ENCODE results near the gene IBTK.

The IBTK gene

GRCh38 chr6:82227770-82228169, 19.8 kb downstream of the IBTK start:
- Histone ChIP-seq H3K4me2 (ENCODE audit: low read depth, low read length, poor library complexity, severe bottlenecking) (peak overlapping the region; percentile 46), H3K4me1 (ENCODE audit: insufficient read depth, low read length, poor library complexity, severe bottlenecking) (peaks cover 9% of the 10 kb centered on the region), H3K27me3 (ENCODE audit: insufficient read depth, low read length, poor library complexity, severe bottlenecking) (no peaks in the 10 kb centered on the region), H3K9ac (ENCODE audit: low read depth, low read length, poor library complexity, severe bottlenecking) (no peak overlapping the region), H4K20me1 (ENCODE audit: insufficient read depth, low read length, poor library complexity, severe bottlenecking) (no peaks in the 10 kb centered on the region), H3F3A (ENCODE audit: low read depth) (no peaks in the 10 kb centered on the region), H2AFZ (ENCODE audit: low read length) (no peak overlapping the region), H3K9me3 (ENCODE audit: insufficient read depth, low read depth, low read length) (no peaks in the 10 kb centered on the region), H3K4me3 (ENCODE audit: low read length, poor library complexity, severe bottlenecking) (peak overlapping the region; percentile 17), H3K36me3 (ENCODE audit: insufficient read depth, low read length) (peaks cover 55% of the 10 kb centered on the region), H3K79me2 (ENCODE audit: insufficient read depth, low read length) (0 out of 2 replicates have a peak, but pooled peaks cover 5% of the 10 kb centered on the region), H3K9me2 (replicated peaks; ENCODE audit: low read depth, low read length) (no peaks in the 10 kb centered on the region)
- no peak for TF ChIP-seq CTCF (conservative IDR thresholded peaks at IDR 0.05; ENCODE audit: low read length)
- no peak for TF ChIP-seq EZH2phosphoT487 (IDR thresholded peaks at IDR 0.05; ENCODE audit: borderline replicate concordance)

GRCh38 chr6:82220167-82220566, 27.4 kb downstream of the IBTK start:
- Histone ChIP-seq H3K79me2 (ENCODE audit: insufficient read depth, low read length) (no peaks in the 10 kb centered on the region), H3F3A (ENCODE audit: low read depth) (no peaks in the 10 kb centered on the region), H3K4me3 (ENCODE audit: low read length, poor library complexity, severe bottlenecking) (no peak overlapping the region), H4K20me1 (ENCODE audit: insufficient read depth, low read length, poor library complexity, severe bottlenecking) (no peaks in the 10 kb centered on the region), H3K9ac (ENCODE audit: low read depth, low read length, poor library complexity, severe bottlenecking) (no peak overlapping the region), H2AFZ (ENCODE audit: low read length) (no peak overlapping the region), H3K9me2 (replicated peaks; ENCODE audit: low read depth, low read length) (no peaks in the 10 kb centered on the region), H3K4me2 (ENCODE audit: low read depth, low read length, poor library complexity, severe bottlenecking) (no peak overlapping the region), H3K36me3 (ENCODE audit: insufficient read depth, low read length) (peaks cover 73% of the 10 kb centered on the region), H3K27me3 (ENCODE audit: insufficient read depth, low read length, poor library complexity, severe bottlenecking) (no peaks in the 10 kb centered on the region), H3K4me1 (ENCODE audit: insufficient read depth, low read length, poor library complexity, severe bottlenecking) (no peaks in the 10 kb centered on the region), H3K9me3 (ENCODE audit: insufficient read depth, low read depth, low read length) (no peaks in the 10 kb centered on the region)
- TF ChIP-seq CTCF (conservative IDR thresholded peaks at IDR 0.05; ENCODE audit: low read length) = no peak
- no peak for TF ChIP-seq EZH2phosphoT487 (IDR thresholded peaks at IDR 0.05; ENCODE audit: borderline replicate concordance)

- Histone ChIP-seq H3K4me2 (ENCODE audit: low read depth, low read length, poor library complexity, severe bottlenecking) (no peak overlapping the region), H3K36me3 (ENCODE audit: insufficient read depth, low read length) (peaks cover 73% of the 10 kb centered on the region; the same call in 1 of the 2 replicates), H3K79me2 (ENCODE audit: insufficient read depth, low read length) (no peaks in the 10 kb centered on the region), H3K9ac (ENCODE audit: low read depth, low read length, poor library complexity, severe bottlenecking) (no peak overlapping the region), H4K20me1 (ENCODE audit: insufficient read depth, low read length, poor library complexity, severe bottlenecking) (no peaks in the 10 kb centered on the region), H3K27me3 (ENCODE audit: insufficient read depth, low read length, poor library complexity, severe bottlenecking) (no peaks in the 10 kb centered on the region), H2AFZ (ENCODE audit: low read length) (no peak overlapping the region), H3F3A (ENCODE audit: low read depth) (no peaks in the 10 kb centered on the region), H3K9me3 (ENCODE audit: insufficient read depth, low read depth, low read length) (no peaks in the 10 kb centered on the region), H3K4me1 (ENCODE audit: insufficient read depth, low read length, poor library complexity, severe bottlenecking) (no peaks in the 10 kb centered on the region), H3K9me2 (replicated peaks; ENCODE audit: low read depth, low read length) (no peaks in the 10 kb centered on the region), H3K4me3 (ENCODE audit: low read length, poor library complexity, severe bottlenecking) (no peak overlapping the region)
- no peak for TF ChIP-seq CTCF (conservative IDR thresholded peaks at IDR 0.05; ENCODE audit: low read length)
Measured at GRCh38 chr6:82217018-82217586, 30.4 kb downstream of the IBTK start.

Measured in Loucy (cell line).